H1 (cell line): ENCODE results near the gene SPATA7. TPM values are rescaled to one million over a fixed set of nuclear protein-coding genes. Genes with fewer than 3 reads are reported as not detected.

Experiments
- CTCF ChIA-PET: fragments of 300-600 bp; sonication (Branson Sonifier 250); formaldehyde crosslinking; loops from one replicate; lab custom pipeline; 2021; ENCODE audit not compliant: partially characterized antibody; lab: Charles Lee
- POLR2A ChIA-PET: fragments of 300-600 bp; sonication (Branson Sonifier 250); formaldehyde crosslinking; loops from one replicate; lab custom pipeline; 2021; ENCODE audit warnings: inconsistent platforms; ENCODE audit not compliant: partially characterized antibody; lab: Charles Lee
- DNase-seq, 2 experiments: peaks; one replicate each; pipeline versions ENCODE4 v3.0.0 to v3.0.0-alpha.2; 2010 to 2022; ENCODE audit warnings: low spot score in 2 of 2, low read depth in 1 of 2, mixed read lengths in 1 of 2
- FAIRE-seq: peaks from 2 replicates; lab custom pipeline; 2011; peaks lifted over from hg19 to GRCh38; lab: Jason Lieb, UNC
- H2AFZ ChIP-seq: 2 replicates; pipeline ENCODE4 v1.8.1; 2012; ENCODE audit warnings: low read length, inconsistent platforms
- H2AK5ac ChIP-seq: 2 replicates; pipeline ENCODE4 v1.6.1; 2013; ENCODE audit warnings: low read depth, low read length
- H2BK120ac ChIP-seq: replicated peaks from 2 replicates; pipeline ENCODE3; 2013; ENCODE audit warnings: low read depth, low read length, inconsistent platforms
- H2BK12ac ChIP-seq: 2 replicates; pipeline ENCODE4 v1.6.1; 2013; ENCODE audit warnings: low read depth, low read length
- H2BK15ac ChIP-seq: 2 replicates; pipeline ENCODE4 v1.6.1; 2013; ENCODE audit warnings: low read length
- H2BK20ac ChIP-seq: 2 replicates; pipeline ENCODE4 v1.6.1; 2013; ENCODE audit warnings: low read length
- H2BK5ac ChIP-seq: 2 replicates; pipeline ENCODE4 v1.6.1; 2013; ENCODE audit warnings: low read depth, low read length
- H3K14ac ChIP-seq: 2 replicates; pipeline ENCODE4 v1.6.1; 2013; ENCODE audit warnings: inconsistent platforms; ENCODE audit not compliant: insufficient read length
- H3K18ac ChIP-seq: 2 replicates; pipeline ENCODE4 v1.6.1; 2013; ENCODE audit warnings: low read length; ENCODE audit errors: extremely low read depth
- H3K23ac ChIP-seq: 2 replicates; pipeline ENCODE4 v1.6.1; 2013; ENCODE audit warnings: inconsistent platforms; ENCODE audit not compliant: insufficient read length
- H3K23me2 ChIP-seq: 2 replicates; pipeline ENCODE4 v1.6.1; 2013; ENCODE audit warnings: low read depth, low read length
- H3K27ac ChIP-seq: 2 replicates; pipeline ENCODE4 v1.6.1; 2011; ENCODE audit warnings: low read depth, low read length, inconsistent platforms
- H3K27me3 ChIP-seq, 4 experiments: replicated peaks in 1 of 4; 1 replicate in 1 of 4; 2 replicates in 3 of 4; pipeline versions ENCODE4 v1.6.1 to v1.8.1; 2011 to 2013; ENCODE audit warnings: low read length in 3 of 4, mild to moderate bottlenecking in 3 of 4, inconsistent platforms in 2 of 4, mixed read lengths in 2 of 4, moderate library complexity in 1 of 4; ENCODE audit not compliant: control insufficient read depth in 3 of 4, insufficient read depth in 3 of 4; ENCODE audit errors: extremely low read depth in 1 of 4
- H3K36me3 ChIP-seq, 4 experiments: 2 replicates each; pipeline versions ENCODE4 v1.6.1 to v1.8.1; 2011 to 2013; ENCODE audit warnings: mild to moderate bottlenecking in 4 of 4, low read length in 3 of 4, moderate library complexity in 2 of 4, control low read depth in 1 of 4, inconsistent platforms in 1 of 4; ENCODE audit not compliant: insufficient read depth in 4 of 4, control insufficient read depth in 2 of 4
- H3K4ac ChIP-seq: replicated peaks from 2 replicates; pipeline ENCODE3; 2013; ENCODE audit warnings: low read length, low read depth, mixed read lengths, inconsistent platforms; ENCODE audit not compliant: insufficient read length
- H3K4me1 ChIP-seq, 4 experiments: replicated peaks in 1 of 4; 1 replicate in 1 of 4; 2 replicates in 3 of 4; pipeline versions ENCODE4 v1.6.1 to v1.8.1; 2011 to 2013; ENCODE audit warnings: low read length in 3 of 4, inconsistent platforms in 2 of 4, mixed read lengths in 1 of 4; ENCODE audit not compliant: insufficient read depth in 4 of 4, control insufficient read depth in 3 of 4
- H3K4me2 ChIP-seq, 2 experiments: 2 replicates each; pipeline versions ENCODE4 v1.6.1 to v1.8.1; 2011 to 2013; ENCODE audit warnings: low read depth in 2 of 2, low read length in 2 of 2, control low read depth in 1 of 2, inconsistent platforms in 1 of 2, mild to moderate bottlenecking in 1 of 2; ENCODE audit not compliant: insufficient read depth in 1 of 2
- H3K4me3 ChIP-seq, 4 experiments: fragments of 200-600, 300-600 bp in 1 of 4; sonication (generic), shearing (Covaris generic), sonication (Bioruptor Twin) in 1 of 4; 2 replicates each; pipeline versions ENCODE4 v1.5.1 to v1.8.1; 2011 to 2016; ENCODE audit warnings: low read length in 4 of 4, low read depth in 3 of 4, control low read depth in 2 of 4, inconsistent platforms in 2 of 4, mild to moderate bottlenecking in 2 of 4, mixed read lengths in 1 of 4, moderate library complexity in 1 of 4; ENCODE audit not compliant: insufficient read depth in 2 of 4; ENCODE audit errors: extremely low read depth in 1 of 4
- H3K56ac ChIP-seq: replicated peaks from 2 replicates; pipeline ENCODE3; 2013; ENCODE audit warnings: low read depth, mild to moderate bottlenecking, mixed read lengths, low read length, inconsistent platforms; ENCODE audit not compliant: insufficient read length
- H3K79me1 ChIP-seq: 2 replicates; pipeline ENCODE4 v1.6.1; 2013; ENCODE audit warnings: low read depth, low read length, control low read depth
- H3K79me2 ChIP-seq, 2 experiments: 2 replicates each; pipeline versions ENCODE4 v1.6.1 to v1.8.1; 2012 to 2013; ENCODE audit warnings: low read length in 2 of 2, mild to moderate bottlenecking in 2 of 2, inconsistent platforms in 1 of 2; ENCODE audit not compliant: insufficient read depth in 2 of 2, control insufficient read depth in 1 of 2
- H3K9ac ChIP-seq, 4 experiments: replicated peaks in 1 of 4; 1 replicate in 1 of 4; 2 replicates in 3 of 4; pipeline versions ENCODE4 v1.6.1 to v1.8.1; 2011 to 2013; ENCODE audit warnings: low read depth in 3 of 4, low read length in 3 of 4, control low read depth in 2 of 4, mild to moderate bottlenecking in 2 of 4, moderate library complexity in 2 of 4, inconsistent platforms in 1 of 4; ENCODE audit errors: extremely low read depth in 1 of 4
- H3K9me3 ChIP-seq, 2 experiments: 2 replicates each; pipeline versions ENCODE4 v1.6.1 to v1.8.1; 2012 to 2013; ENCODE audit warnings: mild to moderate bottlenecking in 2 of 2, moderate library complexity in 2 of 2, control low read depth in 1 of 2, inconsistent platforms in 1 of 2, low read depth in 1 of 2, low read length in 1 of 2, mixed read lengths in 1 of 2; ENCODE audit not compliant: insufficient read depth in 2 of 2
- H4K20me1 ChIP-seq, 2 experiments: replicated peaks in 1 of 2; 2 replicates each; pipeline versions ENCODE3 to v1.8.1; 2011 to 2013; ENCODE audit warnings: inconsistent platforms in 2 of 2, low read length in 2 of 2, mild to moderate bottlenecking in 1 of 2; ENCODE audit not compliant: insufficient read depth in 2 of 2, control insufficient read depth in 1 of 2
- H4K5ac ChIP-seq: 2 replicates; pipeline ENCODE4 v1.6.1; 2013; ENCODE audit warnings: low read length, low read depth, mixed read lengths, inconsistent platforms; ENCODE audit not compliant: insufficient read length
- H4K8ac ChIP-seq: 2 replicates; pipeline ENCODE4 v1.8.0; 2013; ENCODE audit warnings: mild to moderate bottlenecking, moderate library complexity, low read length, inconsistent platforms; ENCODE audit not compliant: insufficient read depth; ENCODE audit errors: extremely low read depth
- H4K91ac ChIP-seq: replicated peaks from 2 replicates; pipeline ENCODE3; 2013; ENCODE audit warnings: low read length, mixed read lengths, inconsistent platforms; ENCODE audit not compliant: insufficient read length
- SRF ChIP-seq: IDR thresholded peaks from 2 replicates; pipeline ENCODE4 v1.6.1; 2011; ENCODE audit warnings: mild to moderate bottlenecking, low read depth, low read length, moderate library complexity
- TBP ChIP-seq: IDR thresholded peaks from 2 replicates; pipeline ENCODE4 v1.6.1; 2011; ENCODE audit warnings: low read depth, low read length, improper control_type of control experiment
- WGBS, 2 experiments: shearing (Covaris generic) in 1 of 2; methylation state at CpG; one replicate each; pipeline versions ENCODE4 v1.1.6 to v1.1.7; 2013 to 2015; ENCODE audit warnings: low lambda C conversion rate in 2 of 2, mixed read lengths in 2 of 2, inconsistent platforms in 1 of 2, low coverage in 1 of 2, missing lambda C conversion rate in 1 of 2; ENCODE audit not compliant: insufficient replicate concordance in 2 of 2, insufficient coverage in 1 of 2, insufficient read length in 1 of 2; ENCODE audit errors: extremely low coverage in 1 of 2, missing lambda C conversion rate in 1 of 2; 5-methylcytosine and 5-hydroxymethylcytosine counted together
- polyA plus RNA-seq, 7 experiments: library from polyadenylated mRNA; depleted of rRNA in 3 of 7; stranded (reverse) in 5 of 7; unstranded in 2 of 7; fragments of >200 nt in 5 of 7; fragments of 200-250 nt in 2 of 7; gene quantifications; 1 replicate in 5 of 7; 2 replicates in 1 of 7; 4 replicates in 1 of 7; pipeline versions ENCODE4 v1.2.1 to v1.2.3, GENCODE V29; 2011 to 2013; ENCODE audit warnings: missing spikeins in 2 of 7, mixed read lengths in 2 of 7
- total RNA-seq: library from RNA; stranded (reverse); fragmentation: NEBNext Ultra II Directional; extraction: Animal tissue kit (Norgen Biotek cat#: 25700); gene quantifications from 2 replicates; pipeline ENCODE4 v1.2.1, GENCODE V29; 2021

The SPATA7 gene
- total and polyA plus RNA-seq, 2 of the 8 experiments (the other 6 are each of a cell fraction or from before 2014, with no cell fraction given): 3.8 to 6.7 TPM

DNA sequence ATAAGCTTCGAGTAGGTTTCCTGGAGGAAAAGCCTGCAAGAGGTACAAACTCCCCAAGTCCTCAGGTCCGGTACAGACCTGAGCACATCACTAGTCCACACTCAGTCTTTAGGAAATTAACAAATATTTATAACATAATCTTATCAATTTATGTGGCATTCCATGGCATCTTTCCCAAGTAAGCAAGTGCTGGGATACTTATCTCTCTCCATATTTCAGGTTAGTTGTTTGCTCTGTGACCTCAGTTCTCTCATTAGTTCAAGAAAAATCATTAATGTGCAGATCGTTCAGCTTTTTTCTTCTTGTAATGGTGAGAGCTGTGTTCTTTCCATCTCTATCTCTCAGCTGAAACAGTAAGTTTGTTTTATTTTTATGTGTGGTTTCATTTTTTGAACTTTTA is 34.7 kb downstream of the SPATA7 start:
- H3K9me3 ChIP-seq: no peaks in the 10 kb centered on the region
- DNase-seq: no peak
- no peak overlapping the region for H2BK20ac ChIP-seq
- TF ChIP-seq SRF (no peak), TBP (no peak)
- TF ChIP-seq, all 59 proteins: peak for 0
- Histone ChIP-seq H3K4me2 (no peak overlapping the region), H4K91ac (no peak overlapping the region), H2BK12ac (no peak overlapping the region), H3K56ac (no peak overlapping the region), H3K27me3 (no peaks in the 10 kb centered on the region), H3K36me3 (peaks cover 0 to 4% (median 0%) of the 10 kb centered on the region in 4 experiments; a peak in 3 of 8 replicates), H2AK5ac (no peak overlapping the region), H2BK5ac (no peak overlapping the region), H3K14ac (no peak overlapping the region), H3K23me2 (no peaks in the 10 kb centered on the region), H4K20me1 (no peaks in the 10 kb centered on the region), H3K79me1 (no peaks in the 10 kb centered on the region), H3K18ac (no peak overlapping the region), H4K5ac (no peak overlapping the region), H2BK15ac (no peak overlapping the region), H3K9ac (no peak overlapping the region), H4K8ac (no peak overlapping the region), H3K4me3 (no peak overlapping the region), H2AFZ (no peak overlapping the region), H3K4me1 (no peaks in the 10 kb centered on the region), H3K79me2 (no peaks in the 10 kb centered on the region), H3K4ac (no peak overlapping the region), H2BK120ac (no peak overlapping the region), H3K27ac (no peak overlapping the region), H3K23ac (no peak overlapping the region)
- ChIA-PET POLR2A (no interaction called here), CTCF (no interaction called here)
- 80% methylated on average over 3 of the region's 3 CpGs; no CpG with 5 or more reads in 1 of the 2 experiments for WGBS, 2 experiments
- FAIRE-seq: no peak
